GM19468 (cell line): ENCODE data around the gene MYO1D.
"Not testable (repeated sequence)": the region's sequence is repeated elsewhere in the genome, so short reads cannot be mapped to it uniquely, and the experiment has no call there.

Source experiments
- ATAC-seq: cut with Tn5 transposase; IDR thresholded peaks from one replicate; pipeline ENCODE4 v1.9.1; 2021; ENCODE audit warnings: mild to moderate bottlenecking, moderate library complexity, moderate number of reproducible peaks; ENCODE audit not compliant: unreplicated experiment; ENCODE audit errors: extremely low read depth

The MYO1D gene

DNA sequence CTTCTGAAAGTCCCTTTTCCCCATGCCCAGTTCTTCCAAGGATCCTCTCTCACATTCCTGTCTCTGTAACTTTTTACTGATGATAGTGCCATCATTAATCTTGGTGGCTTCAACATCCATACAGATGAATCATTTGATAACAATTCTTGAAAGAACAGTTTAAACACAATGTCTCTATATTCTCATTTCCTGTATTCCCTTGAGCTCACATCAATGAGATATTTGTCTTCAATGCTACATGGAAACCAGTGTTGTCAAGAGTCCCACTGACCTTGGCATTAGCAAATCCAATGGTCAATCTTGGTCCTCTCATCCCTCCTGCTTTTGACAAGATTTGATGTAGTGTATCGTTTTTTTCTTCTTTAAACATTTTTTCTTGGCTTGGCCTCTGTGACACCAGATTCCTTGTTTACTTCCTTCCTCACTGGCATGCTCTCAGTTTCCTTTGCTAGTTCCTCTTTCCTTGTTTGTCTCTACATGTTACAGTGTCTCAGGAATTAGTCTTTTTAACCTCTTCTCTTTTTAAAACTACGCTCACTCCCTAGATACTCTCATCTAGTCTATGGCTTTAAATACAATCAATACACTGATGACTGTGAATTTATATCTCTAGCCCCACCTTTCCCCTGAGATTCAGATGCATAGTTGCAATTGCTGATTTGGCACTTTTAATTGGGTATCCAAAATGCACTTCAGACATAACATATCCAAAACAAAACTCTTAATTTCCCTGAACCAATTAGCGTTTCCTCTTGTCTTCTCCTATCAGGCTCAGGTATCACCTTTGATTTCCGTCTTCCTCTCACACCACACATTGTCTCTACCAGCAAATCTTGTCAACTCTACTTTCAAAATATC lies 134.0 kb downstream of the MYO1D start:
- ATAC-seq: no peak

DNA sequence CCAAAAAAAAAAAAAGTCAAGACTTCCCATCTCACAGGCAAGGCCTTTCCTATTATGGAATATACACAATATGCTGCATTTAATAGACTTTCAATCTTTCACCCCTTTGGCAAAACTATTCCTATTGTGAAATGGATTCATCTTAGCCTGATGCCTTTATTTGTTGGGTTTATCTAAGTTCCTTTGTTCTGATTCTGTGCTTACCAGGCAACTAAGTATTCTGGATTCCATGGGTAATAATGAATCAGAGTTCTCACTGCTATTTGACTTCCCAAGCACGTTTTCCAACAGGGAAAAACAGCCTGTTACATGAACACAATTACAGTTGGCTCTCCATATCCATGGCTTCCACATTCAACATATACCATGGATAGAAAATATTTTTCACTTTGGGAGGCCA lies 135.5 kb downstream of the MYO1D start:
- ATAC-seq: no peak

DNA sequence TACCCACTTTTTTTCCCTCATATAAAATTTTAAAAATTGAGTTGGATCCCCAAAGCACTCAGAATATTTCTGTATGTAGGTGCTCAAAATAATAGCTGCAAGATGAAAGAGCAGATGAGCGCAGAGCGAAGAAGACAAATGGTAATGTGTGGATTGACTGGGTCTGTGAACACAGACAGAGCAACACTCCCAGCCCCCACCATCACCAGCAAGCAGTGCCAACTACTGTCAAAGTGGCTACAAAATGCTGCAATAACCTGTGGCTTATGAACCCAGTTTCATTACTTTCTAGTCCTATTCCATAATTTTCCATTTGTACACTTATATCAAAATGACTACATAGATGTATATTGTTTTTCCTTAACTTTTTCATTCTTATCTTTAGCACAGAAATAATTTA lies 137.2 kb downstream of the MYO1D start:
- no peak for ATAC-seq

DNA sequence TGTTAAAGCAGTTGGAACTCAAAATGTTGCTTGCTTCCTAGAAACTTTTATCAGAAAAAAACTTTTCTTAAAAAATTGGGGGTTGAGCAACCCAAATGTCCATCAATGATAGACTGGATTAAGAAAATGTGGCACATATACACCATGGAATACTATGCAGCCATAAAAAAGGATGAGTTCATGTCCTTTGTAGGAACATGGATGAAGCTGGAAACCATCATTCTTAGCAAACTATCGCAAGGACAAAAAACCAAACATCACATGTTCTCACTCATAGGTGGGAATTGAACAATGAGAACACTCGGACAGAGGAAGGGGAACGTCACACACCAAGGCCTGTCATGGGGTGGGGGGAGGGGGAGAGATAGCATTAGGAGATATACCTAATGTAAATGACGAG lies 137.8 kb downstream of the MYO1D start:
- not testable (repeated sequence) for ATAC-seq

DNA sequence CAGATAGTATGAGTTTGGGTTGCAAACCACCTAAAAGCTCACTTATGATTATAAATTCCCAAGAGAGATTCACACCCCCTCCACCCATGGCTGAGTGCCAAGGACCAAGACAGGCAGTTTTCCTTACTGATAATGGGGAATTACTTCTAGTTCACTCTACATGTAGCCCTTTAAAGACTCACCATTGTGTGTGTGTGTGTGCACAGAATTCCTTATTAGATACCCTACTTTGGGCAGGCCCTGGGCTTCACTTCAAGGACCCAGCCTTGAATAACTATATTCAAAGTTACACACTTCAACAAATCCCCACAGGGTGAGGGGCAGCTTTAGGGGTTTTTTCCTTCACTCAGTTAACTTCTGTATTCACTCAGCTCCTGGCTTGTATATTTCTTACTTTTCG lies 143.5 kb downstream of the MYO1D start:
- ATAC-seq: no peak

DNA sequence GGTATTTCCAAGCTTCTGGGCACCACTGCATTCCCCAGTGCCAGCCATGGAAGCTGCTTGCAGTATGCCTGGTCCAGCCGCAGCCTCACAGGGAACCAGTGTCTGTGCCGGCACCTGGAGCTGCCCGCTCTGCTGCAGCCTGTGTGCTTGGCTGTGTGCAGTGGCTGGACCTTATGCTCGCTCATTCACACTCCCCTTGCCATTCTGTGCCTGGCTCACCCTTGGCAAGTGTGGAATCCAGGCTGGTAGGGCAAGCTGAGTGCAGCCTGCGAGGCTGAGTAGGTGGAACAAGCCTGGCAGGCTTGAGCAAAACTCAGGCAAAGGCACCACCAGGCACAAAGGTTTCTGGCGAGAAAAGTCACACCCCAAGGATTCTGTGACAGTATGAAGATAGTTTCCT lies 144.0 kb downstream of the MYO1D start:
- no peak for ATAC-seq

DNA sequence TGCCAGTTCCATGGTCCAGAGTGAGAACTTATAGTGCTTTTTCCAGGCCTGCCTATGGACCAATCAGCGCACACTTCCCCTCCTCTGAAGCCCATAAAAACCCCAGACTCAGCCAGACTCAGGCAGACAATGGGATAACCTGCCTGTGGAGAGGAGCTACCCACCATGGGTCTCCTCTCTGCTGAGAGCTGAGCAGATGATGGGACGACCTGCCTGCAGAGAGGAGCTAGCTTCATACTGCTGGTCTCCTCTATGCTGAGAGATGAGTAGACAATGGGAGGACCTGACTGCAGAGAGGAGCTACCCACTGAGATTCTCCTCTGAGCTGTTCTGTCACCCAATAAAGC lies 144.7 kb downstream of the MYO1D start:
- no peak for ATAC-seq

DNA sequence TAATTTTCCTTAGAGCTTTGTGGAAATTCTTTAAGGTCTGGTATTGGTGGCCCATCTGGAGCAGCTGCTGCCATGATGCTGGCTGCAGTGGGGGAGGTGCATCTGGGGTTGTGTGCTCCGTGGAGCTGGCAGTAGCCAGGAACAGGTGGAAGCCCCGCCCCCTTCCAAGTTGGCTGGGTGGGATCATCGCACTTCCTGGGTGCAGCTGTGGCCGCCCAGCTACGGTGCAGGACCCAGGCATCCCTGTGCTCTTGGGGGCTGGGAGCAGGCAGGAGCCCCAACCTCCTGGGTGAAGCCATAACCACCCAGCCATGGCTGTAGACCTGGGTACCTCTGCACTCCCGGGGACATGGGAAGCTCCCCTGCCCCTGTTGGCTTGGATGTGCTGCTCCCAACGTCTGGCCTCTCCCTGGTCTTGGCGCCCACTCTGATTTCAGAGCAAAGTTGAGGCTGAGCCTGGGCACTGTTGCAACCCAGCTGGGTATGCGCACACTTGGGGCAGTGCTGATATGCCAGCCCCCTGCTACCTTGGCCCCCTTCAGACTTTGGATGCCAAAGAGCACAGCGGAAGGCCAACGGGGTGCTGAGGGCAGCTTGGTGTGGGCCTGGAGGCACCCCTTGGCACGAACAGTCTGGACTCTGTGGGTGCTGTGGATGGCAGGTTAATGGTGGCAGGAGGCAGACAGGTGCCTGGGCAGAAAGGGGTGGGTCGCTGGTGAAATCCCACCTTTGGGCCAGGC lies 145.2 kb downstream of the MYO1D start:
- no peak for ATAC-seq

DNA sequence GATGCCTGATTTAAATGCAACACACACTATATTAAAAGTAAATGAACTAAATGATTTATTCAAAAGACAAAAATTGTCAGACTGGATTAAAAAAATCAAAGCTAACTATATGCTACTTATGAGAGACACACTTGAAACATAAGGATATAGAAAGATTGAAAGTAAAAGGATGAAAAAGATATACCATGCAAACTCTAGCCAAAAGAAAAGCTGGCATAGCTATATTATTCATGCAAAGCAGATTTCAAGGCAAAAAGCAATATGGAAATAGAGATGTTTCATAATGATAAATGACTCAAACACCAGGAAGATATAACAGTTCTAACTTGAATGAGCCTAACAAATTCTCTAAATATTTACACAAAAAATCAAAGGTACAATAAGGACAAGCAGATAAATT lies 149.2 kb downstream of the MYO1D start:
- no peak for ATAC-seq

DNA sequence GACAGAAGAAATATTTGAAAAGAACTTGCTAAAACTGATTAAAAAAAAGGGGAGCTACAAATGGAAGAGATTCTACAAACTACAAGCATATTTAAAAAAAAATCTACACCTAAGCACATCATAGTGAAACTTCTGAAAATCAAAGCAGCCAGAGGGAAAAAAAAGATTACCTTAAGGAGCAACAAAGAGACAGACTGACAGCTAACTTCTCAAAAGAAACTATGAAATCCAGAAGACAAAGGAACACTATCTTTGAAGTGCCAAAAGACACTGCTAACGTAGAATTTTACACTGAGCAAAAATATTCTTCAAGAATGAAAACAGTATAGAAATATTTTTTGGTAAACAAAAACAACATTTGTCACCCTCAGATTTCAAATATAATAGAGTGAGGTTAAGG lies 151.2 kb downstream of the MYO1D start:
- no peak for ATAC-seq

DNA sequence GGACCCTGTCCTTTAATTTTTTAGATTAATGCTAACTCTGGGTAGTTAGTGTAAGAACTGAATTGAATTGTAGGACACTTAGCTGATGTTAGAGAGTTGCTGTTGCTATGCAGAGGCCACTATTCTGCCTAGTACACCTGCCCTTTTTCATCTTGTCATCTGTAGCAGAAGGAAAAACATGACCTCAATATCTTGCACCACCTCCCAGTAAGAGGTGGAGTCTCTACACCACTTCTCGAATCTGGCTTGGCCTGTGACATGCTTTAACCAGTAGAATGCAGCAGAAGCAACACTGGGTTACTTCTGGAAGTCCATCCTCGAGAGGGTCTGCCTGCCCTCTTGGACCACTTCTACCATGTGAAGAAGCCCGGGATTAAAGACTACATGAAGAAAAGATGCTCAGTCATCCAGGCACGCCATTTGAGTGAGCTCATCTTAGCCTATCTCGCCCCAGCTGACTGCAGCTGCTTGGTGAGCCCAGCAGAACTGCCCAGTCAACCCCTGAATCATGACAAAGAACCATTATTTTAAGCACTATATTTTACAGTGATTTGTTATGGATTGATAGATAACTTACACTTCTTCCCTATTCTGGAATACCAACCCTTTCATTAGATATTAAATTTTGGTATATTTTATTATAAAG lies 153.5 kb downstream of the MYO1D start:
- no peak for ATAC-seq

DNA sequence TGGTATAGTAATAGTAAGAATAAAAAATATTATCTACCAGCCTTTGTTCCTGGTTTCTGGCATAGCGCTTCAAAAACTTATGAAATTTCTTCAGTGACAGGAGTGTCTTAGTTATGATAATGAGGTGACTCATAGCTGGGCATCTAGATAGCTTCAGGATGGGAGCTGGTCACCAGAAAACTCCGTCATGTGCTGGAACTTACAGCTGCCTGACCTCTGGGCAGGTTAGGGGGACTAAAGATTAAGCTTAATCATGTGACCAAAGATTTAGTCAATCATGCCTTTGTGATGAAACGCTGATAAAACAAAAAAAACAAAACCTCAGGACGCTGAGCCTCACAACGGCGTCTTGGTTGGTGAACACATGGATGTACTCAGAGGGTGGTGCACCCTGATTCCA lies 154.2 kb downstream of the MYO1D start:
- no peak for ATAC-seq

DNA sequence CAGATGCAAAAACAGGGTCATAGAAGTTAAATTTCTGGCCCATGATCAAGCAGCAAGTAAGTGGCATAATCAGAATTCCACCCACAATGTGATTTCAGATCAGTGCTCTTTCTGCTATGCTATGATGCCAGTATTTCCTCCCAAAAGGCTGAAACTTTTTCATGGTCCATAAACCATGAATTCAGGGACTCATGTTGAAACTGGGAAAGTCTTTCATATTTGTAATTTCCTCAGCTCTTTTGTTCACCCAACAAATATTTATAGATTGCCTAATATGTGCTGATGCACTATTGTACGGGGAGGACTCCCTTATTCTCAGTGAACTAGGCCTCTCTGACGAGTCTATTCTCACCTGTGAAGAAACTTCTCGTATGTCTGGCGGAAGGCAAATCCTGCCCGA lies 156.3 kb downstream of the MYO1D start:
- no peak for ATAC-seq

DNA sequence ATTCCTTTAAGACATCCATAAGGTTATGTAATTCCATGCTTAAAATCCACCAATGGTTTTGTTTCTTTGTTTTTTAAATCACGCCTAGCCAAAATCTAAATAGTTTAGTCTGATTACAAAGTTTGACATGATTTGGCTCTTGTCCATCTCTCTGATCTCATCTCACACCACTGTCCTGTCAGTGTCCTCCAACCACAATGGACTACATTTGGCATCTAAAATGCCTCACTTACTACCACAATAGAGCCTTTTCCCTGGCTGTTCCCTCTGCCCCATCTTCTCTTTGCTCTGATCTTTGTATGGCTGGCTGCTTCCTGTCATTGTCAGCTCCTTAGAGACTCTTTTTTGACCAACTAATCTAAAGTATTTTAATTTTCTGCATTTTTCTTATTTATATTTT lies 157.2 kb downstream of the MYO1D start:
- ATAC-seq: no peak

DNA sequence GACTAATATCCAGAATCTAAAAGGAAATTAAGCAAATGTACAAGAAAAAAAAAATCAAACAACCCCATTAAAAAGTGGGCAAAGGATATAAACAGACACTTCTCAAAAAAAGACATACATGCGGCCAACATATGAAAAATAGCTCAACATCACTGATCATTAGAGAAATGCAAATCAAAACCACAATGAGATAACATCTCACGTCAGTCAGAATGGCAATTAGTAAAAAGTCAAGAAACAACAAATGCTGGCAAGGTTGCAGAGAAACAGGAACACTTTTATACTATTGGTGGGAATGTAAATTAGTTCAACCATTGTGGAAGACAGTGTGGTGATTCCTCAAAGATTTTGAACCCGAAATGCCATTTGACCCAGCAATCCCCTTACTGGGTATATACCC lies 162.0 kb downstream of the MYO1D start:
- ATAC-seq: not testable (repeated sequence)

DNA sequence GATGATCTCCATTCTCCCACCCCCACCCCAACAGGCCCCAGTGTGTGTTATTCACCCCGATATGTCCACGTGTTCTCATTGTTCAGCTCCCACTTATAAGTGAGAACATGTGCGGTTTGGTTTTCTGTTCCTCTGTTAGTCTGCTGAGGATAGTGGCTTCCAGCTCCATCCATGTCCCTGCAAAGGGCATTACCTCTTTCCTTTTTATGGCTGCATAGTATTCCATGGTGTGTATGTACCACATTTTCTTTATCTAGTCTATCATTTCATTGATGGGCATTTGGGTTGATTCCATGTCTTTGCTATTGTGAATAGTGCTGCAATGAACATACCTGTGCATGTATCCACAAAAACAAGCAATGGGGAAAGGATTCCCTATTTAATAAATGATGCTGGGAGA lies 162.7 kb downstream of the MYO1D start:
- ATAC-seq: not testable (repeated sequence)

DNA sequence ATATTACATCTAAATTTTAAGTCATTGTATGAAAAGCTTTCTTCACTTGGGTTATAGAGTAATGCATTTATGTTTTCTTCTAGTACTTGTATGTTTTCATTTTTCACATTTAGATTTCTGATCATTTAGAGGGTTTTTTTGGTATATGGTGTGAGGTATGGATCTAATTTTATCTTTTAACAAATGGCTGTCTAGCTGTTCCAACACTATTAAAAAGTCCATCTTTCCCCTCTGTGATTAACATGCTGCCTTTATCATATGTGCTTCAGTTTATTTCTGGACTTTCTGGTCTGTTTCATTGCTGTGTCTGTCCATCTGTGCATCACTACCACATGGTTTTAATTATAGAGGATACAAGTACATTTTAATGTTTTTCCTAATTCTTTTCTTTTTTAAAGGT lies 163.8 kb downstream of the MYO1D start:
- no peak for ATAC-seq

DNA sequence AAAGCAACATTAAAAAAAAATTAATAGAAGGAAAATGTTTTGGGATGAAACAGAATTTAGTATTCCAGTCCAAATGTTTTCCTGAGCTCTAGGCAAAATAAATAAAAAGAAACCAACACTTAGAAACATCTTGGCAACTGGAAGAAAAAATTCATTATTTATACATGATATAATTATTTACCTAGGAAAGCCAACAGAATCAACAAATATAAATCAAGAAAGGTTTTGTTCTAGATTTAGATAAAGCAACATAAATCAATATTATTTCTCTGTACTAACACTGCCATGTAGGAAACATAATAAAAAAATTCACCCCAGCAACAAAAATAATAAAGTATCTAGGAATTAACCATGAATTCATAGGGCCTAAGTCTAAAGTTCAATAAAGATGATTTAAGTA lies 167.4 kb downstream of the MYO1D start:
- ATAC-seq: no peak

DNA sequence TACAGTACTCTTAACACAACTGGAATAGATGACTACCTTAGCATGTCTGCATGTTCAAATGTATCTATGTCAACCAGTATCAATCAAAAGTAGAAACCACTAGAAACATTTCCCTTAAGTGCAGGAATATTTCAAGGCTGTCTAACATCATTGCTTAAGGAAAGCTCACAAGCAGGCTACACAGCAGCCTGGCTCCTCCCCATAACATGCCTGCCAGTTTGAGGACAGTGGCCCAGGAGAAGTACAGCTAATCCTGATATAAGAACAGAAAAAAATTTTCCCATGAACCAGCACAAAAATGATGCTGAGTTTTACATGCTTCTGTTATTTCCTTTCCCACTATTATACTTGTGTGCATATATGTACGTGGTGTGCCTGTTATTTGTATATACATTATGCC lies 175.1 kb downstream of the MYO1D start:
- ATAC-seq: no peak

DNA sequence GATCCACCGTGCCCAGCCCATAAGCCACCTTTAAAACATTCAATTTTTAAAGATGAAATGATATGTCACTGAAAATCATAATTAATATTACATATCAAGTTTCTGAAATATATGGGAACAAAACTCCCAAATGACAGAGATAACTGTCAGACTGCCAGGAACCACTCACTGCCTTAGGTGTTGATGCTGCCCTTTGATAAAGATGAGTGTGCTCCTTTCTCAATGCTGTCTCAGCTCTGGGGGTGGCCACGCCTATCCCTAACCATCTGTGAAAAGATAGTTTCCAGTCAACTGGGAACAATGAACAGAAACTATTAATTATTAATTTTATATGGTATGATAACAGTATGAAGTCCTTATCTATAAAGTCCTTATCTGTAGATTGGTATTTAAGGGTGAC lies 177.7 kb downstream of the MYO1D start:
- no peak for ATAC-seq
